IPS-11a (cell line): ENCODE results near the gene OR51E2.
"Not testable (repeated sequence)": the region's sequence is repeated elsewhere in the genome, so short reads cannot be mapped to it uniquely, and the experiment has no call there.

Experiments
- H3K4me3 ChIP-seq: one replicate; pipeline ENCODE4 v1.5.1; 2013; ENCODE audit warnings: low read depth, low read length, control low read depth

Gene OR51E2

GRCh38 chr11:4697585-4697984 is at the start of gene OR51E2:
Gene OR51E2 (minus strand): TSS chr11:4697853. CDS start chr11:4682711, 15,142 bp downstream.
- no peak within 1 kb of the TSS for H3K4me3 ChIP-seq

GRCh38 chr11:4740735-4741134 is 43.1 kb upstream of the OR51E2 start:
- H3K4me3 ChIP-seq, result no peak overlapping the region

- H3K4me3 ChIP-seq, result no peak overlapping the region
Observed at GRCh38 chr11:4727171-4727570, 29.5 kb upstream of the OR51E2 start.

- not testable (repeated sequence) for H3K4me3 ChIP-seq
Observed at GRCh38 chr11:4722616-4723534, 25.2 kb upstream of the OR51E2 start.

GRCh38 chr11:4714300-4714699 is 16.6 kb upstream of the OR51E2 start:
- no peak overlapping the region for H3K4me3 ChIP-seq

- no peak overlapping the region for H3K4me3 ChIP-seq
Observed at GRCh38 chr11:4713241-4713640, 15.6 kb upstream of the OR51E2 start.

- H3K4me3 ChIP-seq, result no peak overlapping the region
Observed at GRCh38 chr11:4704790-4705334, 7.2 kb upstream of the OR51E2 start.

DNA sequence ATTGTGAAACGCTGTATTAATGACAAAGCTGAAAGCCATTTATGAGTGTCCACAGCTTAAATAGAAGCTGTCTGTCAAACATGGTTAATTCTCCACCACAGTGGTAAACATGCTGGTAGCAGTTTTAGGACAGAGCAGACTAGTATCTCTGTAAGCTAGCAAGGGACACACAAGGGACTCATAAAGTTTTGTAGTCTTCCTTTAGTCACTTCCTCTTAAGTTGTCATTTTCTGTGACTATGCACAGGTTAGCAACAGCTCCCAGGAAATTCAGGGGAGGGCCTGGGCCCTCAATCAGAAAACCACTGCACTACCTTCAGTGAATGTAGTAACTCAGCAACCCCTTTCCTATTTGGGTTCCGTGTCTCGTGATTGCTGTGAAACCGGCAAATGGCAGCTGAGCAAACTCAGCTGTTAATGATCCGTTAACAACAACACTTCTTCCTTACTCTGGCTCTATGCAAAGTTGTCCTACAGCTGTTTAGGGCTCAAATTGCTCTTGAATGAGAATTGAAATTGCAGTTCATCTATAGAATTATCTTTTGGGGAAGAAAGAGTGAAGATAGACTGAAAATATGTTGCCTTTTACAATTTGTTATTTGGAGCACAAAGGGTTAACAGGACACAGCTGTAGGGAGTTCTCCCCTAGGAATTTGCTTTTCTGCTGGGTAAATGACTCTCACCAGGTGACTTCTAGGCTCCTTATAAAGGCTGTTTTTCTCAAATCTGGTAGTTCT is 6.6 kb upstream of the OR51E2 start, which contains the start of gene MMP26:
TSS of gene MMP26 (plus strand) at position 731 of the 736 bp plus-strand sequence.
- no peak within 1 kb of the TSS for H3K4me3 ChIP-seq

DNA sequence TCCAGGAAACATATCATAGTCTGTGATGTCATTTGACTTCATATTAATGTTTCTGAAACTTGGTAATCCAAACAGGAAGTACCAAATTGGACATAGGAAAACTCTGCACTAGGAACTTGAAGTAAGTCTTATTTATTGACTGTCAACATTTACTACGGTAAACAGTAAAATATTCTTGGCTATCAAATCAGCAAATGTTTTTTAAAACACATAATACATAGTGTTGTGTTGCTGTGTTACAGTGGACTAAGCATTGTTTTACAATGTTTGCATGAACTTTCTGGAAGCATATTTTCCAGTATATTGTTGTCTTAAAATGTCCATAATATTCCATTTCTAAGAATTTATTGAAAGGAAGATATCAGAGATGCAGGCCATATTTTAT is 2.8 kb upstream of the OR51E2 start:
- no peak overlapping the region for H3K4me3 ChIP-seq

DNA sequence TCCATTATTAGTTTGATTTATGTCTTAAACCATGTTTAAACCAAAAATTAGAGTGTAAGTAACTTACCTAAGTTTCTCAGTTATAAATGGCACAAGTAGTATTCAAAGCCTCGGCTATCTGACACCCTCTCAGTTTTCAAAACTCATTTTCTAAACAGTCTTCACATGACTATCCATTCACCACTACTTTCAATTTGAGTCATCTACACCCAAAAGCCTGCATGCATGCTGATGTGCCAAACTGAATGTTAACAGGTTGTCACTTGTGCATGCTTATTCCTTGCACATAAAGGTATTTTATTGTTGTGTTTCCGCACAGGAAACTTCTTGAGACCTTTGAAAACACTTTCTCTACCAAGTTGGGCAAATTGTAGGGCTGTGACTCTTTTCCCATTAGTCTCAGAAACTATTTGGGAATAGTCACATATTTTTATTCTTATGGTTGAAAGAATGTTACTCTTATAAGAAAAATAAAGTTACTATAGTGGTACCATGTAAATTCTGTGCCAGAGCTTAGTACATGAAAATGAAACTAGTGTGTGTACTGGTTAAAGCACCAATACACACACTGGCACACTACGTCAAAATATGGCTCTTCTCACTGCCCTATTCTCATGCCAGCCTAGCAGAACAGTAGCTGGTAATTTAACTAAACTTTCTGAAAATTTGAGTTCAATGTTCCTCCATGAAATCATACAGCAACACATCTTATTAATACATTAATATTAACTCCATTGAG is 2.2 kb upstream of the OR51E2 start:
- no peak overlapping the region for H3K4me3 ChIP-seq

DNA sequence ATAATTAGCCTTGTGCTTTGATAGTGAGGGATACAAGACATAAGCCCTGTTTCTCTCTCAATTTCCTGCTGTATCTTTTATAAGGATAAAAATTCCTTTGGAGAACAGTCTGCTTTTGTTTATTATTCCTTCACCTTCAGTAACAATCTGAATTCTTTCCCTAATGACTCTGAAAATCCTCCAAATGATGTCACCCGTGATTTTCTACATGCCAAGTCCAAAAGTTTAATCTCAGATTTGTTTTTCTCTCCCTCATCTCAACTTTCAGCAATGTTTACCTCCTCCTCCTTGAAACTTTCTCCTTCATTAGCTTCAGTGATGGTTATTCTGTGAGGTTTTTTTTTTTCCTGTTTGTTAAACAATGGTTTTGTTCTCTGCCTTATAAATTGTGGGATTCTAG is 2.2 kb downstream of the OR51E2 start:
- H3K4me3 ChIP-seq, result no peak overlapping the region

GRCh38 chr11:4684631-4685285 is 12.9 kb downstream of the OR51E2 start:
- H3K4me3 ChIP-seq, result no peak overlapping the region

- H3K4me3 ChIP-seq, result no peak overlapping the region
Observed at GRCh38 chr11:4682623-4683419, 14.8 kb downstream of the OR51E2 start.

GRCh38 chr11:4680341-4680740 is 17.3 kb downstream of the OR51E2 start:
- no peak overlapping the region for H3K4me3 ChIP-seq

- H3K4me3 ChIP-seq, result no peak overlapping the region
Observed at GRCh38 chr11:4677948-4678347, 19.7 kb downstream of the OR51E2 start.

GRCh38 chr11:4673781-4674180 is 23.9 kb downstream of the OR51E2 start:
- H3K4me3 ChIP-seq, result no peak overlapping the region

GRCh38 chr11:4672470-4672869 is 25.2 kb downstream of the OR51E2 start:
- H3K4me3 ChIP-seq, result no peak overlapping the region

- H3K4me3 ChIP-seq, result no peak overlapping the region
Observed at GRCh38 chr11:4671741-4672140, 25.9 kb downstream of the OR51E2 start.

DNA sequence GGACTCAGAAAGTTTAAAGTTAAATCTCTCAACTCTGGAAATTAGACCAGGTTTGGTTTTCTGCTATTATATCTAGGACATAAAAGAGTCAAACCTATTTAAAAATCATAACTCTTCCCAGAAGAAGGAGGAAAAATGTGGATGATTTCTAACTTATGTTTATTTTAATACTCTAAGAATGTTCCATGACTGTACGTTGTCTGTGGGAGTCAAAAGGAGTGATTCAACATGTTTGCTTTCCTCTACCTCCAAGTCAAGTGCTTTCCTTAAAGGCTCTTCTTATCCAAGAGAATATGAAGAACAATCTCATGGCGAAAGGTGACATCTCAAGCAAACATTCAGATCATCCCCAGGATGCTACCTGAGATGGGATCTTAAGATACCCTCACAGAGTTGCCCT is 32.2 kb downstream of the OR51E2 start:
- no peak overlapping the region for H3K4me3 ChIP-seq

- H3K4me3 ChIP-seq, result no peak overlapping the region
Observed at GRCh38 chr11:4664786-4665185, 32.9 kb downstream of the OR51E2 start.
